Ovary (tissue), 3 donors: ENCODE results near the gene TIPARP.

Experiments used
- CTCF ChIP-seq, 3 donors: fragments of 450-650 bp in 2 of 3; fragments of 200-600 bp in 1 of 3; IDR thresholded peaks; one replicate each; pipeline versions ENCODE4 v1.5.1 to v1.8.0; 2016 to 2022; ENCODE audit warnings: antibody characterized with exemption in 3 of 3, mild to moderate bottlenecking in 1 of 3
- POLR2A ChIP-seq: fragments of 450-650 bp; IDR thresholded peaks from one replicate; pipeline ENCODE4 v1.6.1; 2017; ENCODE audit warnings: antibody characterized with exemption, mild to moderate bottlenecking, moderate library complexity
- donor health status: DM: no; HTN: no; CAD: no.

GRCh38 chr3:156666073-156666472 is 8.3 kb upstream of the TIPARP start:
- TF ChIP-seq CTCF (IDR thresholded peaks at IDR 0.05) (no peak), POLR2A (no peak)
